HG02763 (cell line): ENCODE data around the gene SLC22A14.
"Not testable (repeated sequence)": the region's sequence is repeated elsewhere in the genome, so short reads cannot be mapped to it uniquely, and the experiment has no call there.

ENCODE experiments used
- ATAC-seq: cut with Tn5 transposase; IDR thresholded peaks from one replicate; pipeline ENCODE4 v1.9.1; 2021; ENCODE audit warnings: mild to moderate bottlenecking, moderate library complexity; ENCODE audit not compliant: unreplicated experiment

SLC22A14 gene

DNA sequence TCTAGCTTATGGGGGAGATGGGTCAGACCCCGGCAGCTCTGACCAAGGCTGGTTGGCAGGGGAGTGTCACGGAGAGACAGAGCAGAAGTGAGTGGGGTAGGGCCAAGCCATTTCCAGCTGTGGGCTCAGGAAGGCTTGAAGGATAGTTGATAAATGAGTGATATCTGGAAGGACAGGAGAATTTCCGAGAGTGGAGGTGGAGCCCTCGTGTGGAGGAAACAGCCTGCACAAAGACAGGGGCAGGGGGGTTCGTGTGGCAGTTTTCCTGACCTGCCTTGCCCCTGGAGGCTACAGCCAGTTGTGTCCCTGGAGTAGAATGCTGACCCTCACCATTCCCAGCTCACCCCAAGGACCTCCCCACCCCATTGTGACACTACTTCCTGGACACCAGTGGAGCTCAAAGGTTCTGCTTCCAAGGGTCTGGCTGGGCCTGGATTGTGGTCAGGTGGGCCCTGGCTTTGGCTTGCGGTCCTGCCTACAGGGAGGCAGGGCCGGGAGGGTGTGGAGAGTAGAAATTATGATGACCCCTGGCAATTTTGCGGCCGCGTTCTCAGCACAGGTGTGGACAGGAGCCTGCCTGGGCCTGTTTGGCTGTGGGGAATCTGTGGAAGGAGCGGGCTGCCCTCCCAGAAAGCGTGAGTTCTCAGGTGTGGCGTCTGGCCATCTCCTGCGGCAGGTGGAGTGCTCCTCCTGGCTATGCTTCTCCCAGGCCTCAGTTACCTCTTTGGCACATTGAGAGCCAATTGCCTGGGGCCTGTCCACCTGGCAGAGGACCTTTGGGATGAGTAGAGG is at the start of gene SLC22A14:
Gene SLC22A14 (plus strand): TSS at position 400 of the 792 bp plus-strand sequence. CDS start 23,733 bp downstream, outside the sequence.
- ATAC-seq, result no peak

- ATAC-seq, result no peak
These were observed 49.4 kb upstream of the SLC22A14 start for GRCh38 chr3:38232701-38233100.

DNA sequence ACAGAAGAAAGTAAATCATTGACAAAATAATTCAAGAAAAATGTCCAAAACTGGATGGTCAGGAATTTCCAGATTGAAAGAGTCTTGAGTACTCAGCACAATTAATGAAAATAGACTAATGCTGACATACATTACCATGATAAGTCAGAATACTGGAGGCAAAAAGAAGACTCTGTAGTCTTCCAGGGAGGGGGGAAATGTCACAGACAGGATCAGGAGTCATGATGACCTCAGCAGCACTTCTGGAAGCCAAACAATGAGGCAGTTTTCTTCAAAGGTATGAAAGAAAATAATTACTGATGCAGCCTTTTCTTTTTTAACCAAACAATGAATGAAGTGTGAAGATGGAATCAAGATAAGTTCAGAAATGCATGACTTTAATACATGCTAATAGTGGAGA is 46.6 kb upstream of the SLC22A14 start:
- ATAC-seq, result no peak

DNA sequence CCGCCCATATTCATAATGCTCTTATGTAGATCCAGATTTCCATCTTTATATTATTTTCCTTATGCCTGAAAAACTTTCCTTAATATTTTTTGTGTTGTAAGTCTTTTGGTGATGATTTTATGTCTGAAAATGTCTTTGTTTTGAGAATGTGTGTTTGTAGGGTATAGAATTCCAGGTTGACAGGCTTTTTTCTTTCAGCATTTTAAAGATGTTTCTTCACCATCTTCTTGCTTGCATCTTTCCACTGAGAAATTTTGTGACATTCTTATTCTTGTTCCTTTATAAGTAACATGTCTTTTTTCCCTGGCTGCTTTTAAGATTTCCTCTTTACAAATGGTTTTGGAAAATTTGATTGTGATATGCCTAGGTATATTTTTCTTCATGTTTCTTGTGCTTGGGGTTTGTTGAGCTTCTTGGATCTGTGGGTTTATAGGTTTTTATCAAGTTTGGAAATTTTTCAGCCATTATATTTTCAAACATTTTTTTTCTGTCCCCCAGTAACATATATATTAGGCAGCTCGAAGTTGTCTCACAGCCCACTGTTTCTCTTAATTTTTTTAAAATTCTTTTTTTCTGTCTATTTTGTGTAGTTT is 43.6 kb upstream of the SLC22A14 start:
- no peak for ATAC-seq

GRCh38 chr3:38242812-38243211 is 39.3 kb upstream of the SLC22A14 start:
- not testable (repeated sequence) for ATAC-seq

GRCh38 chr3:38245930-38246329 is 36.2 kb upstream of the SLC22A14 start:
- ATAC-seq, result no peak

DNA sequence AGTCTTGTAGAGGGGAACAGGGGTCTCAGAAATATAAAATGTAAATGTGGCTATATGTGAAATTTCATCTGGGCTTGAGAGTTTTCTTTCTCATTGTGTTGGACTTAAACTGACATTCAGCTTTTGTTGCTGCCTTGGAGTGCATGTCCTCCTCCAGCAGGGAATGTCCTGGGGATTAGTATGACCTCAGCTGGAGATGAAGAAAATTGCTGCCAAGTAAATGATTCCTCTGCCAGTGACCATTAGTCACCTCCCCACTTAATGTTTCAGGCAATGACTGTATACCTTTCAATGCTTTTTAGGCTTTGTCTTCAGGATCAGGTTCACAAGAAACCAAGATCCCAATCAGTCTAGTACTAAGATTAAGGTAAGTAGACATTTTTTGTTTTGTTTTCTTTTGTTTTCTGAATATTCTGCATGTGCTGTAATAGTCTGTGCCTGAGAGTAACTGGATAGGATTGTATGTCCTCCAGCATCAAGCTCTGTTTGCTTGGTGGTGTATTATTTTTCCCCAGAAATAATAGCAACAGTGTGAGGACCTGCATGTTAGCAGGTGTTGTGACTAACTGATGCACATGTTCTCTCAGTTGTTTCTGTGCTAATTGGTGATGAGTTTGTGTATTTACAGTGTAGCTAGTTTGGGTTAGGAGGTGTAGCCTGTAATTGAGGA is 34.6 kb upstream of the SLC22A14 start:
- no peak for ATAC-seq

DNA sequence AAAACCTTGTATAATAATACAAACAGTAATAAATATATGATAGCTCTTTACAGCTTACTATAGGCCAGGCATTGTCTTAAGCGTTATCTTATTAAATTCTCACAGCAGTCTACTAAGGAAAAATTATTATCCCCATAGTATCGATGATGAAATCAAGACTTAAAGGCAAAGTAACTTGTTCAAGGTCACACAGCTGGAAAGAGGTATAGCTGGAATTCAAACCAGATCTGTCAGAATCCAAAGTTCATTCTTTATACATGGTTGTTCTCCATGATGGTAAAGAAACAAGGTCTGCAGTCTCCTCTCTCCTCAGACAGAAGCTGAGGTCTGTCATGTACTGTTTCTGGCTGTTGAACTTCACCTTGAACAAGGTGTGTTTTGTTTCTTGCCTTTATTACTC is 31.9 kb upstream of the SLC22A14 start:
- ATAC-seq, result no peak

DNA sequence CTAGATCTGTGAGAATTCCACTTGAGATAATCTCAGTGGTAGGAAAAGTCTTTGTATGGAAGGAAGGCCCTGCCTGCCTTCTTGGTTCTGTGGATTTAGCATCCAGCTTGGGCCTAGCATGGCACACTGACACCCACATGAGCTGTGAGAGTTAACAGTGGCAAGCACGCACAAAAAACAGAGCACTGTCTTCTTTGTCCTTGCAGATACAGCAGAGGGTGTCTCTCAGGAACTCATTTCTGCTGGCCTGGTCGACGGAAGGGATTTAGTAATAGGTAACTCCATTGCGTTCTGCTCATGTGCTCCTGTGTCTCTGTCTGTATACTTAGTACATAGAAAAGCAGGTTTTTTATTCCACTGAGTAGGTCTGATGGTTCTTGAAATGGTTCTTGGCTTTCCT is 30.9 kb upstream of the SLC22A14 start:
- no peak for ATAC-seq

DNA sequence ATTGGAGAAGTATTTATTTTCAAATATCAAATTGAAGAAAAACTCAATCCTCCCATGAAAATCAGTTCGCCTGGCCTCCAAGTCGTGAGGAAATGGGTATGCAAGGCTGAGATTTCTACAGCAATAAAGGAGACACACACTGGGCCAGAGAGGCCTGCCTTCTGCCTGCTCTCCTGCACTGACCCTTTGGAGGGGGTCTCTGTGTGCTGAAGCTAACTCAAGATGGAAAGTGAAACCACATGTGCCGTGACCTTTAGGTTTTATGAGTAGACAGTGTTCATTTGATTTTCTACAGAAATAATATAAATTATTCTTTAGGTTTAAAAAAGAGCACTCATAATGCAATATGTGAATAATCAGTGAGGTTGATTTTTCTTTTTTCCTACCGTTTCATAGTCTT is 28.4 kb upstream of the SLC22A14 start:
- ATAC-seq, result no peak

- no peak for ATAC-seq
These were observed 27.2 kb upstream of the SLC22A14 start for GRCh38 chr3:38254872-38255271.

- no peak for ATAC-seq
These were observed 26.5 kb upstream of the SLC22A14 start for GRCh38 chr3:38255627-38256026.

DNA sequence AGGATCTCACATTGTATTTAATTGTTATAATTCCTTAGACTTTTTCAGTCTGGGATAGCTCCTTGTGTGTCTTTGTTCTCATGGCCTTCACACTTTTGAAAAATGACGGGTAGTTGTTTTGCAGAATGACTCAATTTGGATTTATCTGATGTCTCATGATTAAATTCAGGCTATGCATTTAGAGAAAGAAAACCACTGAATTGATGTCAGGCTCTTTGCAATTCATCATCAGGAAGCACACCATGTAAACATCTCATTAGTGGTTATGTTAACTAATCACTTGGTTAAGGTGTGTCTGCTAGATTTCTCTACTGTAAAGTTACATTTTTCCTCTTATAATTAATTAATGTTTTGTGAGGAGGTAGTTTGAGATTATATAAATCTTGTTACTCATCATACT is 24.5 kb upstream of the SLC22A14 start:
- no peak for ATAC-seq

GRCh38 chr3:38260474-38260873 is 21.6 kb upstream of the SLC22A14 start:
- ATAC-seq, result no peak

GRCh38 chr3:38264353-38264771 is 17.7 kb upstream of the SLC22A14 start:
- ATAC-seq, result no peak

DNA sequence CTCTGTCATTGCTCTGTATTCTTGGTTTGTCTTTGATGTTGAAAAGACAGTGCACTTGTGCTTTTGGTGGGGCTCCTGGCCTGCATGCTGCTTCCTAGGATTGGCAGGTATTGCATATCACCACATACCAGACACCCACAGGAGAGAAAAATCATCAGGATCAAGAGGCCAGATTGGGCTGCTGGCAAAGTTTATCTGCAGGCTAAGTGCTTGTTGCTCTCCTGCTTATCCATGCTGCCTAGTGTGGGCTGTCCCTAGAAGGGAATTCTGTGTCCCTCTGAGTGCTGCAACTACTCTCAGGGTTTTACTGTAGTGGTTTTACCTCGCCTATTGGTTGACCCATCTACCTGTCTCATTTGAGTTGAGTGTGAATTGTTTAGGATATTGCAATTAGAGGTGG is 17.3 kb upstream of the SLC22A14 start:
- no peak for ATAC-seq

DNA sequence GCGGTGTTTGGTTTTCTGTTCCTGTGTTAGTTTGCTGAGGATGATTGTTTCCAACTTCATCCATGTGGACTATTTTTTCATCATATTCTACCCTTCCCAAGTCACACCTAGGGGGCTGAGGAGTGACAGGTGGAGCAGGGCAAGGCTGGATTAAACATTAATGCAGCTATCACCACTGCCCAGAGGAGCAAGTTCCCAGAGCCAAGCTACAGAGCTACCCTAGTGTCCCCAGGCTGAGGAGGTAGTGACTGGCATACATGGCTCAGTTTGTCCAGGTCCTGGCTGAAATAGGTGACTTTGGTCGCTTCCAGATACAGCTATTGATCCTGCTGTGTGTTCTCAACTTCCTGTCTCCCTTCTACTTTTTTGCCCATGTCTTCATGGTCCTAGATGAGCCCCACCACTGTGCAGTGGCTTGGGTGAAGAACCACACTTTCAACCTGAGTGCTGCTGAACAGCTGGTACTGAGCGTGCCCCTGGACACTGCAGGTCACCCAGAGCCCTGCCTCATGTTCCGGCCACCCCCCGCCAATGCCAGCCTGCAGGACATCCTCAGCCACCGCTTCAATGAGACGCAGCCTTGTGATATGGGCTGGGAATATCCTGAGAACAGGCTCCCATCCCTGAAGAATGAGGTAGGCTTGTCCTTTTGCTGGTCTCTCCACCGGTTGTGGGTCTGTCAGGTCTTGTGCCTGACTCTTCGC is 16.3 kb upstream of the SLC22A14 start, which contains the start of gene SLC22A13:
Gene SLC22A13 (plus strand): TSS at position 209 of the 704 bp plus-strand sequence. CDS start 49 bp downstream, at position 258.
- ATAC-seq, result no peak

- no peak for ATAC-seq
These were observed 15.3 kb upstream of the SLC22A14 start for GRCh38 chr3:38266810-38267209.

- ATAC-seq, result no peak
These were observed 14.4 kb upstream of the SLC22A14 start for GRCh38 chr3:38267662-38268061.

- no peak for ATAC-seq
These were observed 14.0 kb upstream of the SLC22A14 start for GRCh38 chr3:38268087-38268486.

GRCh38 chr3:38268522-38268921 is 13.6 kb upstream of the SLC22A14 start:
- ATAC-seq, result no peak
